Measurements from ENCODE around the gene GRK5. TPM values are rescaled to one million over a fixed set of nuclear protein-coding genes. Genes with fewer than 3 reads are reported as not detected.

GRK5 gene
- total RNA-seq, 2 donors from 2014 or later, result 9.1 to 11.9 TPM

GRCh38 chr10:119330342-119330741, 123.0 kb downstream of the GRK5 start:
- H3K36me3 ChIP-seq (ENCODE audit: control insufficient read depth, insufficient read depth, low read length), result no peaks in the 10 kb centered on the region
- no peak for DNase-seq
- no peak overlapping the region for H3K27ac Mint-ChIP-seq
- H3K9ac ChIP-seq (ENCODE audit: extremely low read depth, low read length, poor library complexity, severe bottlenecking), result no peak overlapping the region
- H3K9me3 ChIP-seq (ENCODE audit: control insufficient read depth, low read length), result no peaks in the 10 kb centered on the region
- H3K27me3 Mint-ChIP-seq (ENCODE audit: insufficient read depth), result no peaks in the 10 kb centered on the region
- H3K27ac ChIP-seq (ENCODE audit: low read depth, low read length), result no peak overlapping the region
- no peaks in the 10 kb centered on the region for H3K27me3 ChIP-seq (ENCODE audit: control insufficient read depth, insufficient read depth, low read length, poor library complexity, severe bottlenecking)
- no peak overlapping the region for H3K4me3 Mint-ChIP-seq
- H3K4me1 Mint-ChIP-seq, result peaks cover 2% of the 10 kb centered on the region
- no peaks in the 10 kb centered on the region for H3K4me1 ChIP-seq (ENCODE audit: control insufficient read depth, insufficient read depth, low read length)
- H3K4me3 ChIP-seq (ENCODE audit: low read length), result no peak overlapping the region
- TF ChIP-seq, protein P1, sequence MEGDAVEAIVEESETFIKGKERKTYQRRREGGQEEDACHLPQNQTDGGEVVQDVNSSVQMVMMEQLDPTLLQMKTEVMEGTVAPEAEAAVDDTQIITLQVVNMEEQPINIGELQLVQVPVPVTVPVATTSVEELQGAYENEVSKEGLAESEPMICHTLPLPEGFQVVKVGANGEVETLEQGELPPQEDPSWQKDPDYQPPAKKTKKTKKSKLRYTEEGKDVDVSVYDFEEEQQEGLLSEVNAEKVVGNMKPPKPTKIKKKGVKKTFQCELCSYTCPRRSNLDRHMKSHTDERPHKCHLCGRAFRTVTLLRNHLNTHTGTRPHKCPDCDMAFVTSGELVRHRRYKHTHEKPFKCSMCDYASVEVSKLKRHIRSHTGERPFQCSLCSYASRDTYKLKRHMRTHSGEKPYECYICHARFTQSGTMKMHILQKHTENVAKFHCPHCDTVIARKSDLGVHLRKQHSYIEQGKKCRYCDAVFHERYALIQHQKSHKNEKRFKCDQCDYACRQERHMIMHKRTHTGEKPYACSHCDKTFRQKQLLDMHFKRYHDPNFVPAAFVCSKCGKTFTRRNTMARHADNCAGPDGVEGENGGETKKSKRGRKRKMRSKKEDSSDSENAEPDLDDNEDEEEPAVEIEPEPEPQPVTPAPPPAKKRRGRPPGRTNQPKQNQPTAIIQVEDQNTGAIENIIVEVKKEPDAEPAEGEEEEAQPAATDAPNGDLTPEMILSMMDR (conservative IDR thresholded peaks at IDR 0.05), result no peak
- H3K9me3 Mint-ChIP-seq, result no peaks in the 10 kb centered on the region
- WGBS, 2 experiments (ENCODE audit: insufficient coverage in 1 of 2, insufficient read length in 1 of 2), result 93% methylated on average over 3 to 4 of the region's 5 CpGs
- H3K36me3 Mint-ChIP-seq (ENCODE audit: low read depth), result no peaks in the 10 kb centered on the region

DNA sequence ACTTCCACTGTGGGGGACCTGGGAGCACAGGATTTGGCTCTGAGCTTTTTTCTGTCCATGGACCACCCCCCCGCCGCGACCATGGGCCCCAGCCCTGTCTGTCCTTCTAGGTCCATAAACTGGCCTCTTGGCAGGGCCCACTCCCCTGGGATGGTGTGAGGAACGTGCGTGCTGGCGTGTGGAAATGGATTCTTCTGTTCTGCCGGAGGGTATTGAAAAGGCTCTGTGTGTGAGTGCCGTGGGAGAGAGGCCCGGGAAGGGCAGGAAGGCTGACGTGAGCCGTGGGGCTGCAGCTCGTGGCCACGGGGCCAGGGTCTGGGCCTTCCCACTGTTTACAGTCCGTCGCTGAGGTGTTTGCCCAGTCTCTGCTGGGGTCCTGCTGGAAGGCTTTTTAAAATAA, 123.7 kb downstream of the GRK5 start:
- H3K4me1 ChIP-seq (ENCODE audit: control insufficient read depth, insufficient read depth, low read length), result no peaks in the 10 kb centered on the region
- H3K36me3 ChIP-seq (ENCODE audit: control insufficient read depth, insufficient read depth, low read length), result no peaks in the 10 kb centered on the region
- no peaks in the 10 kb centered on the region for H3K36me3 Mint-ChIP-seq (ENCODE audit: low read depth)
- TF ChIP-seq, protein P1 (conservative IDR thresholded peaks at IDR 0.05), result no peak
- peaks cover 4% of the 10 kb centered on the region for H3K4me1 Mint-ChIP-seq
- no peaks in the 10 kb centered on the region for H3K27me3 Mint-ChIP-seq (ENCODE audit: insufficient read depth)
- no peaks in the 10 kb centered on the region for H3K9me3 ChIP-seq (ENCODE audit: control insufficient read depth, low read length)
- H3K4me3 Mint-ChIP-seq, result no peak overlapping the region
- no peak overlapping the region for H3K27ac Mint-ChIP-seq
- no peak overlapping the region for H3K4me3 ChIP-seq (ENCODE audit: low read length)
- H3K27me3 ChIP-seq (ENCODE audit: control insufficient read depth, insufficient read depth, low read length, poor library complexity, severe bottlenecking), result no peaks in the 10 kb centered on the region
- H3K27ac ChIP-seq (ENCODE audit: low read depth, low read length), result no peak overlapping the region
- no peaks in the 10 kb centered on the region for H3K9me3 Mint-ChIP-seq
- WGBS, 2 experiments (ENCODE audit: insufficient coverage in 1 of 2, insufficient read length in 1 of 2), result 94 to 98% methylated on average over 11 to 15 of the region's 15 CpGs
- H3K9ac ChIP-seq (ENCODE audit: extremely low read depth, low read length, poor library complexity, severe bottlenecking), result no peak overlapping the region
- no peak for DNase-seq

DNA sequence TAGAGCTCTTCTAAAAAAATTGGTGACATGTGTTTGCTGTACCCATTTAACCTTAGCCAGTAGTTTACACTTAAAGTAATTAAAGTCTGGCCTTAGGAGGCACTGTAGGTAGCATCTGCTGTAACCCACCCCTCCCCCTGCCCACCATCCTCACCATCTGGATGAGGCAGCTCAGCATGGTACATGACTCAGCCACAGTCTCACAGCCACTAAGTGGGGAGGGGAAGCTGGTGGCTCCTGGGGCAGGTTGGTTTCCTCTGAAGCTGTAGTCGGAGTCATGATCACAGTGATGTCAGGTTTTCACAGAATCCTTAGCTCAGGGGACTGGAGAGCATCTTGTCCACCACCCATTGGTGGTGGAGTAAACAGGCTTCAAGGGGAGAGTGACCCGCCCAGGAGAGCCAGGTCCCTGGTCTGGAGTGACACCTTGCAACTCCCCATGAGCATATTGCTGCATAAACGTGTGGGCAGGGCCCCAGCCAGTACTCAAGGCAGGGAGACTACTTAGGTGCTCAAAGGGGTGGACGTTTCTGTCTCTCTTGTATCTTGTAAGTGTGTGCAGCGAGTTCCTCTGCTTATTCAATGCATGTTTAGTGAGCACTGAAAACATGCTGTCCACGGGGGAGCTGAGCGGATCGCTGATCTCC, 125.9 kb downstream of the GRK5 start:
- no peaks in the 10 kb centered on the region for H3K27me3 ChIP-seq (ENCODE audit: control insufficient read depth, insufficient read depth, low read length, poor library complexity, severe bottlenecking)
- no peak overlapping the region for H3K27ac Mint-ChIP-seq
- H3K27ac ChIP-seq (ENCODE audit: low read depth, low read length), result no peak overlapping the region
- H3K4me3 ChIP-seq (ENCODE audit: low read length), result no peak overlapping the region
- no peaks in the 10 kb centered on the region for H3K9me3 Mint-ChIP-seq
- H3K27me3 Mint-ChIP-seq (ENCODE audit: insufficient read depth), result no peaks in the 10 kb centered on the region
- H3K4me1 Mint-ChIP-seq, result peaks cover 16% of the 10 kb centered on the region
- no peaks in the 10 kb centered on the region for H3K9me3 ChIP-seq (ENCODE audit: control insufficient read depth, low read length)
- H3K4me1 ChIP-seq (ENCODE audit: control insufficient read depth, insufficient read depth, low read length), result no peaks in the 10 kb centered on the region
- TF ChIP-seq, protein P1 (conservative IDR thresholded peaks at IDR 0.05), result no peak
- H3K36me3 Mint-ChIP-seq (ENCODE audit: low read depth), result no peaks in the 10 kb centered on the region
- 86 to 89% methylated on average over 7 to 8 of the region's 8 CpGs for WGBS, 2 experiments (ENCODE audit: insufficient coverage in 1 of 2, insufficient read length in 1 of 2)
- peak; percentile 71 for DNase-seq
- no peak overlapping the region for H3K9ac ChIP-seq (ENCODE audit: extremely low read depth, low read length, poor library complexity, severe bottlenecking)
- no peak overlapping the region for H3K4me3 Mint-ChIP-seq
- H3K36me3 ChIP-seq (ENCODE audit: control insufficient read depth, insufficient read depth, low read length), result no peaks in the 10 kb centered on the region

All from endodermal cell (in vitro differentiated cells).